HUDEP-2 (cell line): ENCODE results near the gene SEMA3C.
"Not testable (repeated sequence)": the region's sequence is repeated elsewhere in the genome, so short reads cannot be mapped to it uniquely, and the experiment has no call there.

Experiments used
- DNase-seq, 76 experiments: peaks; one replicate each; lab custom pipeline; 2025; ENCODE audit not compliant: unreplicated experiment in 76 of 76; lab: John Stamatoyannopoulos, UW

SEMA3C gene

GRCh38 chr7:80929619-80930018 lies 10.8 kb upstream of the SEMA3C start:
- no peak for DNase-seq

DNA sequence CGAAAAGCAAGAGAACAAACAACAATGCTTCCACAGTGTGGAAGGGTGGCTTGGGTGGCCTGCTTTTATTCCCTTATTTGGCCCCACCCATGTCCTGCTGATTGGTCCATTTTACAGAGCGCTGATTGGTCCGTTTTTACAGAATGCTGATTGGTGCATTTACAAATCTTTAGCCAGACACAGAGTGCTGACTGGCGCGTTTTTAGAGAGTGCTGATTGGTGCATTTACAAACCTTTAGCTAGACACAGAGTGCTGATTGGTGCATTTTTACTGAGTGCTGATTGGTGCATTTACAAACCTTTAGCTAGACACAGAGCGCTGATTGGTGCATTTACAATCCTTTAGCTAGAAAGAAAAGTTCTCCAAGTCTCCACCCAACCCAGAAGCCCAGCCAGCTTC lies 8.1 kb upstream of the SEMA3C start:
- not testable (repeated sequence) for DNase-seq

DNA sequence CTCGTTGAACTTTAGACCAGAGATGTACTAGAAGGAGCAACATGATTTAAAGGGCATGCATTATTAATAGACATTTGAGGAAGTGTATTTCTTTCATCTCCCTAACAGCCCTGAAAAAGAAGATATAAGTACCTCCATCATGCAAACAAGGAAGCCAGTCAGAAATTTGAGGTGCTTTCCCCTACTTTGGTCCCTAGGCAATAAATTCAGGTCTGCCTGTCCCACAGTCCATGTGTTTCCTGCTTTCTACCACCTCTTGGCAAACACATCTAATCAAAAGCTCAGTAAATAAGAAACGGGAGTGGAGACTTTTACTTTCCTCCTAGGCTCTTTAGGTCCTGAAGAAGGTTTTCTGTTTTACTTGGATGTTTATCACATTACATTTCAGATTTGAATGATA lies 5.2 kb upstream of the SEMA3C start:
- no peak for DNase-seq

- no peak for DNase-seq
These were observed 4.4 kb upstream of the SEMA3C start for GRCh38 chr7:80923211-80923612.

- no peak for DNase-seq
These were observed 3.6 kb upstream of the SEMA3C start for GRCh38 chr7:80922253-80923049.

DNA sequence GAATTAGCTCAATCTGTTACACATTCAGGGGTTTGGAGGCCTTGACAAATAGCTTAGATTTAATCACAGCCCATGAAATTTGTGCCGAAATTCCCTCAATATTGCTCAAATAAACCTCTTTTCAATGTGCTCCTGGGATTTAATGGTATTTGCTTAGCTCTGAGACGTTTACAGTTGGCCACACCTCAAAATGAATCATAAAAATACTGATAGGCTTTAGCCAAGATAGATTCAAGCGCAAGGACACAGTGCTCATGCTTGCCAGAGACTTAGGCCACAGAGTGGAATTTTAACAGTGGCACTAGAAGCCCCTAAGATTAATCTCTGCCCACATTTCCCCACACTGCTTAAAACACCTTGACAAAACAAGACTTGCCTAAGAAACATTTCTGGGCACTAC lies 2.3 kb upstream of the SEMA3C start:
- DNase-seq = no peak

DNA sequence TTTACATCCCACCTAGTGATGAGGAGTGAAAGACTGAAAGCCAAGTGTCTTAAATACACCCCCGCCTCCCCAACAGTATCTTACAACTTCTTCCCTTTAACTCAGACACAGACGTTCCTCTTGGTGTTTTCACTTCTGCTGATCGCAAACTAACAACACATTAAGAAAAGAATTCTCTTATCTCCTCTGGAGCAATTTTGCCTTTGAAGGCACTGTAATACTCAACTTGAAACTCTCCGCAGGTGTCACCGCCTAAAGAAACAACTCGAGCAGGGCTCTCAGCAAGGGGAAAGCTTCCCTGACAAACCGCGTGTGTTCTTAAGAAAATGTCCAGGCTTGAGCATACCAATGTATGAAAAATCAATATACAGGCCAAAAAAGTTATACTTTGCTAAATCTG lies 452 bp downstream of the SEMA3C start:
- no peak for DNase-seq

DNA sequence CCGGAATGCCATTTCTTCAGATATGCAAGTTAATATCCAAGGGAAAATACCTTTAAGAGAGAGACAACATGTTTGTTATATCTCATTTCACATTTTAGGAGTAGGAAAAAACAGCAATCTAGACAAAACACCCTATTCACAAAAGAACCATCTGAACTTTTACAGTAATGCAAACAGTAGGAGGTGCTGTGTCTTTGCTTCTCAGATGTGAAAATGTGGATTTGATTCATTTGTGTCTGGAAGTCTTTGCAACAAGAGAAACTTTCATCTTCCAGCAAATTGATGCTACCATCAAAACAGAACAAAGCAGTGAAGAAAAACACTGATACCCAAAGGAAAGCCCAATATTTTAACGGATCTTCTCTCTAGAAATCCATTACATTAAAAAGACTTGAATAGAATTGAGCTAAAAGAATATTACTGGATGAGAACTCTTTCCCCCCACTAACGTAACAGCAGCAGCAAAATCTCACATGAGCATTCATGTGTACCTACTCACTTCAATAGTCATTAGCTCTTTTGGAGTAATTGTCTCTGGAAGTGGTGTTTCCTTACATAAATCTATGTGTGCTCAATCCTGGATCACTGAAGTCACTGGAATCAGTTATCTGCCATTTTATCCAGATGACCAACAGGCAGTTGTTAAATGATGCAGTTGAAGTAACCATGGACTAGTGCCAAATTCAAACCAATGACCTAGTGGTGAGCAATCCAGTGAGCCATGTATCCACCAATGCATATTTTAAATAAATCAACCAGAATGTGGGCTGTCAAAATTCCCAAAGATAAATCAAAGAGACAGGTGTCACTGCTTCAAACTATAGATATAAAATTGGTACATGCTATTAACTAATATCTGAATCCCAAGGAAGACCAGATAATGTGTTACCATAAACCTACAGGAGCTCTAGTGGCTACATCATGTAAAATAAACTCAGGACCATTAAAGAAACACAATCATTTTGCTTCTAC lies 1.8 kb downstream of the SEMA3C start:
- peak in 1 of 76 experiments; percentile 6 for DNase-seq

GRCh38 chr7:80910228-80910627 lies 8.6 kb downstream of the SEMA3C start:
- DNase-seq = no peak

- DNase-seq = no peak
These were observed 10.5 kb downstream of the SEMA3C start for GRCh38 chr7:80908360-80908797.

DNA sequence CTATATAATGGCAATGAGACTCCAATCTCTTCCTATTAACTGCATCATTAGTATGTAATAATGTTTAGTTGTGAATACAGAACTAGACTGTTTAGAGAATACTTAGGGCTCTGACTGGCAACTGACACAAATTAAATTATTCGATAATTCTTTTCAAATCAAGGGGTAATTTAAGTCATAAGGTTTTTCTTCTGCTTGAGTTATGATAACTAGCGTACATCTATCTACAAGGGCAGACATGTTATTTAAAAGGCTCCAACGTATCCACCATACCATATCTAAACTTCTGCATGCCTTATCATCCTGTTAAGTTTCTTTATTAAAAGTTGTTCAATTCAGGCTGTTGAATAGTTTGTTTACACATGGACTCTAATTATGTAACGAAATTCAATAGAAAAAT lies 11.2 kb downstream of the SEMA3C start:
- no peak for DNase-seq

DNA sequence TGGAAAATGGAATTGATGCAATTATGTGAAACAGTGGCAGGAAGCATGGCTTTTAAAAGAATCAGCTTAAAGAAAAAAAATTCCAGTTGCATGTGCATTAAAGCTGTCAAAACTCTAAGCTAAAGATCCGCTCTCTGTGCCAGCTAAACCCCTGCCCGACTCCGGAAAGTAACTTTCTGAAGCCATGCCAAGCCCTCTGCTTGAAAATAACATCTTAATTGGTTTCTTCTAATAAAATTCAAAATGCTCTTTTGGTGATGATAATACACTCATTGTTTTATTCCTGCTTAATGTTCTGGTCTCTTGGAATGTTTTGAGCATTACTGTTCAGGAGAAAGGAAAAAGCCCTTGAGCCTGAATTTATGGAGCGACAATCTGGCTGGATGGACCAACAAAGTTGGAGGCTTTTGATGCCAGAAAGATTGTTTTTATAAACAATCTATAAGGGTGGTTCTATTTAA lies 11.7 kb downstream of the SEMA3C start:
- no peak for DNase-seq

- DNase-seq = no peak
These were observed 13.5 kb downstream of the SEMA3C start for GRCh38 chr7:80905334-80905733.

GRCh38 chr7:80902716-80903308 lies 16.0 kb downstream of the SEMA3C start:
- DNase-seq = no peak

DNA sequence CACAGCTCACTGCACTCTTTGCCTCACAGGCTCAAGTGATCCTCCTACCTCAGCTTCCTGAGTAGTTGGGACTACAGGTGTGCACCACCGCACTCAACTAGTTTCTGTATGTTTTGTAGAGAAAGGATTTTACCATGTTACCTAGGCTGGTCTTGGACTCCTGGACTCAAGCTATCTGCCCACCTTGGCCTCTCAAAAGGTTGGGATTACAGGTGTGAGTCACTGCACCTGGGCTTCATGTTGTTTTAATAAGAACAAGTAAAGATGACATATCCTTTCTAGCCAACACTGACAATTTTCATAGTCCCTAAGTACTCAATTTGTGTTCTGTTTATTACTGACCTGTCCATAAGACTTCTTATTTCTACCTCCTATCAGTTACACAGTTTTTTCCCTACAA lies 16.8 kb downstream of the SEMA3C start:
- DNase-seq = no peak

- DNase-seq = no peak
These were observed 18.0 kb downstream of the SEMA3C start for GRCh38 chr7:80900583-80901576.

DNA sequence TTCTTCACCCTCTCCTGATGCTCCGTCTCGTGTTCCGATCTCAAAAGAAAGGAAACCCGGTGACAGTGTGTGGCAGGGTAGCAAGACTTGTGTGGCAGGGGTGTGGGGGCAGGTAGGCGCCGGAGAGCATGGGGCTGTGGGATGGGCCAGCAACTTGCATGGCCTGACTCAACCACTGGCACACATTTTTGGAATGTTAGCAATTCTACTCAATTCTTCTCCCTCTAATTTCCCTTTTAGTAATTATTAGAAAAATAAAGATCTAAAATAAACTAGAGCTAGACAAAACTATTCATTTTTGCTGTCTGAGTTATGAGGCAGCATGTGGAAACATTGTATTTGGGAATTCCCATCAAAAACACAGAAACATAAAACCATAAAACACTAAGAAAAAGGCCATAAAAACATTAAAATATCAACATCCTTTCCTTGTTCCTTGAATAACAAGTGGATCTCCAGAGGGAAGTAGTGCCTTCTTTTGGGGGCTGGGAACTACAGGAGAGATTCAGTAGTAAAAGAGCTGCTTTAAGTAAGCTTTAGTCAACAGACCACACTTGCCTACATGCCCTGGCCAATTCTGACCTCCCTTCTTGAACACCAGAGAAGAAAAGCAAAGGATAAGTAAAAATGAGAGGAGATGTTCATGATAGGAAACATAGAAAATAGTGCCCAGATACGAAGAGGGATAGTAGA lies 21.8 kb downstream of the SEMA3C start:
- DNase-seq = no peak

- DNase-seq = no peak
These were observed 23.8 kb downstream of the SEMA3C start for GRCh38 chr7:80895056-80895455.

- no peak for DNase-seq
These were observed 27.6 kb downstream of the SEMA3C start for GRCh38 chr7:80891259-80891544.
